GM21423 (cell line): ENCODE measurements around the gene MC1R.

ENCODE experiments used
- ATAC-seq: cut with Tn5 transposase; IDR thresholded peaks from one replicate; pipeline ENCODE4 v1.9.1; 2021; ENCODE audit warnings: mild to moderate bottlenecking, moderate library complexity; ENCODE audit not compliant: unreplicated experiment

Gene MC1R

DNA sequence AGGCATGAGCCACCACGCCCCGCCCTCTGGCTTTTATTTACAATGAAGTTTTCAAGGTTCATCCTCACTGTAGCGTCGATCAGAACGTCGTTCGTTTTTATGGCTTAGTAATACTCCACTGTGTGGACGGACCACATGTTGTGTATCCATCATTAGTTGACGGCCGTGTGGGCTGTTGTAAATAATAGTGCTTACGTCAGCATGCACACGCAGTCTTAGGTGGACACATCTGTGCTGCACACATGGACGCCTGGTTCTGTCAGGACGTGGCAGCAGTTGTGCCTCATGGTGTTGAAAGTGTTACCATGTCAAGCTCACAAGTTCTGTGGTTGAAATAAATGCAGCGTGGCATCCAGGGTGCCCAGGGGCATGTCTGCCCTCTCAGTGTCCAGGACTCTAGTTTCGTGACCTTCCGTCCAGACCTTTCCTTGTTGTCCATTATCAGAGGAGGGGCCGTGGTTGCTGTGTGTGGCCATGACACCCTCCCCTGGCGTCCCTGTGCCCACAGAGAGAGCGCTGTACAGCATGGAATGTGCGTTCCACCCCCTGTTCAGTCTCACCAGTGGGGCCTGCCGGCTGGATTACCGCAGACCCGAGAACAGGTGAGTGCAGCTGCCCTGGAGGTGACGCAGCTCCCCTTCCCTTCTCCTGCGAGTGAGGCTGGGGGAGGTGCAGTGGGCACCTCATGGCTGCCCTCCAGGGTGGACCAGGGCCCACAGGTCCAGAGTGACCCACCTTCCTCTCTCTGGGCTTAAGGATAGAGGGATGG lies 23.0 kb upstream of the MC1R start:
- no peak for ATAC-seq

DNA sequence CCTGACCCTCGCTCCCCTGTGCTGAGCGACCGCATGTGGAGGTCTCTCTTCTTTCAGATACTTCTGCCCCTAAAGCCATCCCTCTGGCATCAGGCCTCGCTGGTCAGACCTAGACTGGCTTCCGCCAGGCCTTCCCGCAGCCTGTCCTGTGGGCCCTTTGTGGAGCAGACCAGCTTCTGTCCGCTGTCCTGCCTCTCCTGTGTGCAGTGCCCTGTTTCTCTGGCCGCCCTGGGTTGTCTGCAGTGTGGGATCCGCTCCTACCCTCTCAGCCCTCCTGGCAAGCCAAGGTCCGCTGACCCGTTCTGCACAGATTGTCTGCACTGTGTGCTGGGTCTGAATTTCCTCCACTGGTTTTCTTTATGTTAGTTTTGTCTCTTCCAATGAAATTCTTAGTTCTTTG lies 21.5 kb upstream of the MC1R start:
- no peak for ATAC-seq

DNA sequence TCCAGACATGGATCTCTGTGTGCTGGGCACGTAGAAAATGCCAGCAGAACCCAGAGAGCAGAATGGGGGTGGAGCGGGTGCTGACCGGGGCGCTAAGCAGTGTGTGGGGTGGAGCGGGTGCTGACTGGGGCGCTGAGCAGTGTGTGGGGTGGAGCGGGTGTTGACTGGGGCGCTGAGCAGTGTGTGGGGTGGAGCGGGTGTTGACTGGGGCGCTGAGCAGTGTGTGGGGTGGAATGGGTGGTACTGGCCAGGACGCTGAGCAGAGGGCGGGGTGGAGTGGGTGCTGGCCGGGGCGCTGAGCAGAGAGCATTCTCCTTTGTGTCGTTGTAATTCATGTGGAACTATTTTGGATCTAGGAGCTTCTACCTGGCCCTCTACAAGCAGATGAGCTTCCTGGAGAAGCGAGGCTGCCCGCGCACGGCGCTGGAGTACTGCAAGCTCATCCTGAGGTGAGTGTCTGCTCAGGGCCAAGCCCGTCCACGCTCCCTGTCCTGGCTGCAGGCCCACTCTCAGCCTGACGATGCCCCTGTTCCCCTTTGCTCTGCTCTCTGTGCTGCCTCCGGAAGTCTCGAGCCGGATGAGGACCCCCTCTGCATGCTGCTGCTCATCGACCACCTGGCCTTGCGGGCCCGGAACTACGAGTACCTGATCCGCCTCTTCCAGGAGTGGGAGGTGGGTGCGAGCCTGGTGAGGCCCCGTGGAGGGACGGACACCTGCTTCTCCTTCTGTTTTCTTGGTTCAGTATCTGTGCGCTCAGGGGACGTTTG lies 20.3 kb upstream of the MC1R start:
- ATAC-seq, result no peak

DNA sequence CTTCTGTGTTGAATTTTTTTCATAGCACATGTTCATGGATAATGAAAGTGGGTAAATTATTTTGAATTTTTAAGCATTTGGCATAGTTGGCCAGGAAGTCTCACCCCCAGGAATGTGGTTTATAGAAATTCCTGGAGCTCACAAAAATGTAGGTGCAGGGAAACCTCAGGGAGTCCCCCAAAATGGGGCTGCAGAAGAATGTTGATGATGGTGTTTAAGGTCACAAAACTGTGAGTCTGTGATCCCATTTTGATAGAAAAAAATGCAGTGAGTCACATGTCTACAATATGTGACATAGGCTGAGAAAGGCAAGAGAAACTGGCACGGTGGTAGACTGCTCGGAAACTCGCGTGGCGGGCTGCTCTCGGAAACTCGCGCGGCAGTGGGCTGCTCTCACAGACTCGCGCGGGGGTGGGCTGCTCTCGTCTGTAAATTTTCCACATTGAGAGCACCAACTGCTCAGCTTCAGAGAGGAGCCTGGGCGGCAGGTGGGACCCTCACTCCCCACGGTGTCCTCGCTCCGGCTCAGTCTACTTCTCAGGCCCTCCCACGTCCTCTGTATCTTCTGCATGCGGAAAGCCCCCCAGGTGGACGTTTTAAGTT lies 18.7 kb upstream of the MC1R start:
- ATAC-seq, result no peak

DNA sequence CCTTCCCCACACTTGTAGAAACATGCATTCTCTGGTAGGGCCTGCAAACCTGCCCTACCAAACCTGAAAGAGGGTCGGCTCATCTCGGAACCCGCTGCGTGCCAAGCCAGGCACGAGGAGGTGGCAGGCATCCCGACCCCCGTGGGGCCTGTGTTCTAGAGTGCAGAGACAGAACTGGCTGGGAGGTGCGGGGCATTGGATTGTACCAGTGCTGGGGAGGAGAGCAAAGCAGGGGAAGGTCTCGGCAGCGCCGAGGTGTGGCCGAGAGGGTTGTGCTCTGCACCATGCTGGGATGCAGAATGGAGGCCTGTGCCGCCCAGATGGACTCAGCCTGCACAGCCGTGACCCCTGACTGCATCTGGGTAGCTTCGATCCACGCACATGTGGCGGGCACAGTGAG lies 17.8 kb upstream of the MC1R start:
- no peak for ATAC-seq

DNA sequence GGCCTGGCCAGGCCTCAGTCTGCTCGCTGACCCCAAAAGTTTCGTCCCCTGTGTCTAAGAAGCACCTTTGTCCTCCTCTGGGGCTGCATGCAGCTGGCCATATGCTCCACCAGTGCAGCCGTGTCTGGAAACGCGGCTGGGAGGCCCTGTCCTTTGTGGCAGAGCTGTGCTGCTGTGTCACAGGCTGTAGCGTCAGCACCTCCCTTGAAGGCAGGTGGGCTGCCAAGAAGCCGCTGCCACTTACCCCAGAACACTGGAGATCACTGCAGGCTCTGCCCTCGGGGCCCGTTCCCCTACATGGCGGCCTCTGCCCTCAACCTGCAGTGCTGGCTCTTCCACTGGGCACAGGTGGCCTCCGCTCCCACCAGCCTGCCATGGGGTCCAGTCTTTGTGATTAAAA lies 15.7 kb upstream of the MC1R start:
- ATAC-seq, result no peak

DNA sequence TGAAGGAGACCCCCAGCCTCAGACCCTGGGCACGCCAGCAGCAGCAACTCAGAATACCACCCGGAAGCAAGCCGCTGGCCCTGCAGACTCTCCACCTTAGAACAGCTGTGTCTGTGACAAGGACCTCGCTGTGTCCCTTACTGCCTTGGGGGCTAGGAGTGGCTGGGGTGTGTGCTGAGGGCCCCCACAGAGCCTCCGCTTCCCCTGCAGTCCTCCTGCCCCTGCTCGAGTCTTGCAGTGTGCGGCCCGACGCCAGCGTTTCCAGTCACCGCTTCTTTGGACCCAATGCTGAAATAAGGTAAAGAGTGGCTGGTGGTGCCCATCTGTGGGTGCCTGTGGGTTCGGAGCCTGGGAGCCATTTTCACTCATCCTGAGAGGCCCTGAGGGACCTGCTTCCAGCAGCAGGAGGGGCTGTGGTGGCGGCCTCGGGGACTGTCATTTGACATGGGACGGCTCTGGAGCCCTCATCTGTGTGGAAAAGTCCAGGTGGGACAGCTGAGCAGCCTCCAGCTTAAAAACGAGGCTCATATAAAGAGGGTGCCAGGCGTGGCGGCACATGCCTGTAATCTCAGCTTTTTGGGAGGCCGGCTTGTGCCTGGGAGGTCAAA lies 14.7 kb upstream of the MC1R start:
- ATAC-seq, result no peak

DNA sequence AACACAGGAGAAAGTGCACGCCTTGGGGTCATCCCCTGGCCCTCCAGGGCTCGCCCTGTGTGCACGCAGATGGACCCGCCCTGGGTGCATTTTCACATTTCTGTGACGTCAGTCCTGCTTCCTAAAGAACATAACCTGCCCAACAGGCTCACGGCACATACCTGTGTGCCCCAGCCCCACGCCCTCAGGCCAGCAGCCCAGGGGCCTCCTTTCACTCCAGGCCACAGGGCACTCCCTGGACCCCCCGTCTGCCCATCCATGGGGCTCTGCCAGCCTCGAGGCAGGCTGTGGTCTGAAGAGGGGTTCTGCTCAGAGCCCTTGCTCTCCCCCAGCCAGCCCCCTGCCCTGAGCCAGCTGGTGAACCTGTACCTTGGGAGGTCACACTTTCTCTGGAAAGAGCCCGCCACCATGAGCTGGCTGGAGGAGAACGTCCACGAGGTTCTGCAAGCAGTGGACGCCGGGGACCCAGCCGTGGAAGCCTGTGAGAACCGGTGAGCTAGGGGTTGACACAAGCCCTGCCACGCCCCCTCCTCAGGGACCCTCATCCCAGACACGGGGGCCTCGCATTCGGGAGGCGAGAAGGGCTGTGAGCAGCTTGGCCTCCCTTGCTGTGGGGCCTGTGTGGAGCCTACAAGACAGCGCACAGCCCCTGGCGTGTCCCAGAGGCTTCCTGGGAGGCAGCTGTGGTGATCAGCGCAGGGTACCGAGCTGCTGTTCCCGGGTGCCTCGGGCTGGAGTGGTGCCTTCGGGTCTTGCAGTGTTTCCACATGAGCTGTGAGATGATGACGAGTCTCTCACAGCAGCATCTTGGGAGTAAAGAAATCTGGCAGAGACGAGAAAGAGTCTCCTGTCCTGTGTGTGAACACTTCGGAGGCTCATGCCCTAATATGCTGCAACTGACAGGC lies 13.8 kb upstream of the MC1R start:
- ATAC-seq, result no peak

DNA sequence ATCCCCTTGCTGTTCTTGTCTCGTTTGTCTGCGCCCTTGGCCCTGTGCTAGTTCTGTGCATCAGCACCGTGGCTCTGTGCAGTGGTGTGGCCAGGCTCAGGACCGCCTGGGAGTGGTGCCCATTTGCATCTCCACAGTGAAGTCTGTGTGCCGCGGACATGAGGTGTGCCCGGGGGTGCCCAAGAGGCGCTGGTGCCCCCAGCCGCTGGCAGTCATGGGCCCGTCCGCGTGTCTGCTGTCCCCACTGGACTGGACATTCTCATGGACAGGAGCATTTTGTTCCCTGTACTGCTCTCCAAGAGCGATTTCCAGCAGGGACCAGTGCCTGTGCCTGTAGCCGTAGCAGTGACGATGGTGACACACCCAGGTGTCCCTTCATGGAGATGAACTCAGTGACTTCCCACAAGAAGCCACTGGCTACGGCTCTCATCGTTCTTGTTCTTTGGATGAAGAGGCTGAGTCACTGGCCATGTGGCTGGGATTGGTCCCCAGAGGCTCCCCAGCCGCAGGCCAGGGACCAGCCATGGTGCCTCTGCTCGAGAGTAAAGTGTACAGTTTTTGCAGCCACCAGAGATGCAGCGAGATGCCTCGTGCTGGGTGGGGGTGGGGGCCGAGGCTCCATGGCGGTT lies 13.0 kb upstream of the MC1R start:
- no peak for ATAC-seq

DNA sequence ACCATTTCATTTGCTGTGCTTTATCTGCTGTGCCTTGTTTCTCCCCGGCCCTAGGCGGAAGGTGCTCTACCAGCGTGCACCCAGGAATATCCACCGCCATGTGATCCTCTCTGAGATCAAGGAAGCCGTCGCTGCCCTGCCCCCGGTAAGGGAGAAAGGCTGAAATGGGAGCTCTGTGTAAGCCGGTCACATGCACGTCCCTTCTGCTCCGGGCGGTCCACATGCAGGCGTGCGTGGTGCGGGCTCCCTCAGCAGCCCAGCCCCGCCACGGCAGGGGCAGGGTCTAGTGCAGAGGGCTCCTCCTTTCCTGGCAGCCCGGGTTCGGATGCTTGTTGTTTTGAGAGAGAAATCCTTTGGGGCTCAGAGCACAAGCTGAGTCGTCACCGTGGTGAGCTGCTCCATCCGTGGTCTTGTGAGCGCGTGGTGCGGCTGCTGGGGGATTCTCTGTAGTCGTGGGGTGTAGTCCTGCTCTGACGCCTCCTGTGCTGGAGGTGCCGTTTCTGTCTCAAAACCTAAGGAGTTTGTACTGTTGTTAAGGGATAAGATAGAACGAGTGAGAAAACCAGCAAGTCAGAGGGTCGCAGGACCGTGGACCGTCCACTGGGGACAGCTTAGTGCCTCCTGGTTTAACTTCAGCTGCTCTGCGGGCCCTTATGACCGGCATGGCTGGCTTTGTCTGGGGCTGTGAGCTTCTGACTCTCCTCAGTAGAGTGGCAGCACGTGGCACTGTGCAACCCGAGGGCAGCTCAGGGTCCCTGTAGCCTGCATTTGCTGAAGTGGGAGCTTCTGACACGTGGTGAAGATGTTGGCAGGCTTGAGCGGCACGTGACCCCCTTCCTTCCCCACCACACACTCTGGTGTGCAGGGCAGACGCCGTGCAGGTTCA lies 12.3 kb upstream of the MC1R start:
- no peak for ATAC-seq

DNA sequence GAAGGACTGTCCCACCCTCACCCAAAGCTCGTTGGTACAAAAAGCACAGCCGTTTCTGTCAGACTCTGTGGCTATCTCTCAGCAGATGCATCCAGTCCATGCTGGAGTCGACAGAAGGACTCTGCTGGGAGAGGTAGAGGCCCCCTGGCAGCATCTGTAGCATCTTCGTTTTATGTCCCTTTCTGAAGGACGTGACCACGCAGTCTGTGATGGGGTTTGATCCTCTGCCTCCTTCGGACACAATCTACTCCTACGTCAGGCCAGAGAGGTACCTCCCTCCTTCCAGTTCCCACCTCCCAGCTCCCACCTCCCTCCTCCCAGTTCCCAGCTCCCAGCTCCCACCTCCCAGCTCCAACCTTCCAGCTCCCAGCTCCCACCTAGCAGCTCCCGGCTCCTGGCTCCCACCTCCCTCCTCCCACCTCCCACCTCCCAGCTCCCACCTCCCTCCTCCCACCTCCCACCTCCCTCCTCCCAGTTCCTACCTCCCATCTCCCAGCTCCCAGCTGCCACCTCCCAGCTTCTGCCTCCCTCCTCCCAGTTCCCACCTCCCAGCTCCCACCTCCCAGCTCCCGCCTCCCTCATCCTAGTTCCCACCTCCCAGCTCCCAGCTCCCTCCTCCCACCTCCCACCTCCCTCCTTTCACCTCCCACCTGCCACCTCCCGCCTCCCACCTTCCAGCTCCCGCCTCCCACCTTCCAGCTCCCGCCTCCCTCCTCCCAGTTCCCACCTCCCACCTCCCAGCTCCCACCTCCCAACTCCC lies 11.4 kb upstream of the MC1R start:
- ATAC-seq, result no peak

DNA sequence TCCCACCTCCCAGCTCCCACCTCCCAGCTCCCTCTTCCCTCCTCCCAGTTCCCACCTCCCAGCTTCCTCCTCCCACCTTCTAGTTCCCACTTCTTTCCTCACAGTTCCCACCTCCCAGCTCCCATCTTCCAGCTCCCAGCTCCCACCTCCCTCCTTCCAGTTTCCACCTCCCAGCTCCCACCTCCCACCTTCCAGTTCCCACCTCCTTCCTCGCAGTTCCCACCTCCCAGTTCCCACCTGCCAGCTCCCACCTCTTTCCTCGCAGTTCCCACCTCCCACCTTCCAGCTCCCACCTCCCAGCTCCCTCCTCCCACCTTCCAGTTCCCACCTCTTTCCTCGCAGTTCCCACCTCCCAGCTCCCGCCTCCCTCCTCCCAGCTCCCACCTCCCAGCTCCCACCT lies 10.4 kb upstream of the MC1R start:
- ATAC-seq, result no peak

DNA sequence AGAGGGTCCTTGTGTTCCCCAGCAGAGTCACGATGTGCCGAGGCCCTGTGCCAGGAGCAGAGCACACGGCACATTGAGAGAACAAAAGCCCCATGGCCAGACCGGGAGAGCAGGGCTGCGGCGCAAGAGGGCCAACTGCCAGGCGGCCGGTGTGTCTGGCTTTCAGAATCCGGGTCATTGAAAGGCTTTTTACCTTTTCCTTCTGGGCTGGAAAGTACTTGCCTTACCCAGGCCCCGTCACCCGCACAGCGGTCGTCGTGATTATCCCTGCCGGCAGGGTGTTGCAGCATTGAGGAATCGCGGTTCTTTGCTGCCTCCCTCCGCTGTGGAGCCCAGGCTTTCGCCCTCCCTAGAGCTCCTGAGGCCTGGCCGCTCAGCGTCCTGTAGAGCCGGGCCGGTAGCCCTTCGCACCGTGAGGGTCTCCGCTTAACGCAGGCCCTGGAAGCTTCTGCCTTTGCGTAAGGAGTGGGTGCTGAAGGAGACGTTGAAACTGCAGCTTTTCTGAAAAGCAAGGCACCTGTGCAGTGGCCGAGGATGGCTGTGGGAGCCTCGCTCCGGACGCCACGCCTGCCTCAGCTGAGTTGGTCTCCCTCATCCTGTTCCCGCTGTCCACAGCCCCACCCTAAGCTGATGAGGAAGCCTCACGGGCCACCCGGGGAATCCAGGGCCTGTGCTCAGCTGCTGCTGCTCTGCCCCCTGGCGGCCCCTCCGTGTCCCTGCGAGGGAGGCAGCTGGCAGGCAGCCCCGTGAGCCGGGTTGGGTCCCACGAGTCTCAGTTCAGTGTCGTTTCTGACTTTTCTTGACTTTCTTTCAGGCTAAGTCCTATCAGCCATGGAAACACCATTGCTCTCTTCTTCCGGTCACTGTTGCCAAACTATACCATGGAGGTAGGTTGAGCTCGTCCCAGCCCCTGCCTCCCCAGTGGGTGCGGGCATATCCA lies 8.6 kb upstream of the MC1R start:
- no peak for ATAC-seq

DNA sequence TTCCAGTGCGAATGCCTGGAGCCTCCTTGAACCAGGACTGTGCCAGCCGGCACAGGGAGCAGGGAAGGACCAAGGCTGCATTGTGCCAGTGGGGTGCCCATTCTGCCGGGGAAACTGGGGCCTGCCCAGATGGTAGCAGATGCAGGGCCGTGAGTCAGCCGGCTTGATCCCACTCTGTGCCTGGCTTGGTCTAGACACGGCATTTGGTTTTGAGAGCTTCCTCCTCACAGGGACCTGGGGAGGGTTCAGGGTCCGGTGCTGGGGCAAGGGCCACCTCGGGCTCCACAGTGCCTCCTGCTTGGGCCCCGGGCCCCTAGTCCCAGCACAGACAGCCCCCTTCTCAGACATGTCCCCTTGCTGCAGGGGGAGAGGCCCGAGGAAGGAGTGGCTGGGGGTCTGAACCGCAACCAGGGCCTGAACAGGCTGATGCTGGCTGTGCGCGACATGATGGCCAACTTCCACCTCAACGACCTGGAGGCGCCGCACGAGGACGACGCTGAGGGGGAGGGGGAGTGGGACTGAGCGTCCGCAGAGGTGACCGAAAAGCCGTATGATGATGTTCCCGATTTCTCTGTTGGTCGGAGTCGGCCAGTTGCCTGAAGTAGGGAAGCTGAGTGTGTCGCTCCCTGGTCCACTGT lies 7.8 kb upstream of the MC1R start:
- ATAC-seq, result no peak

DNA sequence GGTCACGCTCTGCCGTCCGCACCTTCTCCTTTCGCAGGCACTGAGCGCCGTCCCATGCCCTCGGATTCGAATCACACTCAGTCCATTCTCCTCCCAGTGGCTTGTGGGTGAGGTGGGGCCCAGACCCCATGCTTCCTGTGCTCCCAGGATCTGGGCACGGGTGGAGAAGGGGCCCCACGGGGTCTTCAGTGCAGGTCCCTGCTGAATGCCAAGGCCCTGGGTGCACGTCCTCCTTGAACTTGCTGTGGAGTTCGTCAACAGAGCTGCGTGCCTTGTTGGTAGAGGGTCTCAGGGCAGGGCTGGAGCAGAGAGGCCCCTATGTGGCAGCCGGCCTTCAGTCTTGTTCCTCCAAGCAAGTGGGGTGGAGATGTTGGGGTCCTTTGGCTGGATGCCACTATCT lies 7.3 kb upstream of the MC1R start:
- ATAC-seq, result no peak

DNA sequence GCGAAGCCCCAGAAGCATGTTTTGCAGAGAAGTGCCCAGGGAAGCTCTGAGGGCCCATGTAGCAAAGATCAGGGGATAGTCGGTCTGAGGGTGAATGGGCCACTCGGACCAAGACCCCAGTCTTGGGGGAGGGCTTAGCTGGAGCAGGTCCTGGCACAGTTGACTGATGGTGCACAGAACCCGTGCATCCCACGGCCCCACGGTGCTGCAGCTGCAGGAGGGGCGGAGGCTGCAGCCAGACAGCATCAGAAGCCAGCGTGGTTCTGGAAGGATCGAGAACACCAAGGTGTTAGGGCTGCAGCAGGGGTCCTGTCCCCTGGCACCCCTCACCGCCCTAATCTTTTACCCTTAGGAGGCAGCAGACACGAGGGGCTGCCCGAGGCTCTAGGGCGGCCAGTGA lies 6.5 kb upstream of the MC1R start:
- no peak for ATAC-seq

DNA sequence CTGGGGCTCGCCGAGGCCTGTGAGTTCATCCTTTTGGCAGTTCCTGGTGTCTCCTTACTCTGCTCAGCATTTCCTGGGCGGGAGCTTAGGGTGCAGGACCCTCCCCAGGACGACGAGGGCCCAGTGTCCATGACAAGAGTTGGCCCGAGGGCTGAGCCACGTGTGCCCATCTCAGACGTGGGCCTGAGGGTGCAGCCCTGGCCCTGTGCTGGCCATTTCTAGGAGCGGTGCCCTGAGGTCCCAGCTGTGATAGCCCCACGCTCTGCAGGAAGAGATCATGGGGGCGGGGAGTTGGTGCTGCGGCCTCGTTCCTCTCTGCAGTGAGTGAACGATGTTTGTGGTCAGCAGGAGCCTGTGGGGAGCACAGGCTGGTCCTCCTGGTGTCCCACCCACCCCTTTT lies 6.0 kb upstream of the MC1R start:
- no peak for ATAC-seq
